Testis (tissue), 2 donors: ENCODE measurements around the gene RTL5.

ENCODE experiments used
- CTCF ChIP-seq, 3 experiments: fragments of 450-650 bp in 2 of 3; fragments of 200-600 bp in 1 of 3; sonication (generic) in 1 of 3; IDR thresholded peaks; one replicate each; pipeline ENCODE4 v1.5.1; 2016 to 2019; ENCODE audit warnings: antibody characterized with exemption in 3 of 3, mild to moderate bottlenecking in 2 of 3, moderate library complexity in 1 of 3
- POLR2A ChIP-seq: fragments of 450-650 bp; IDR thresholded peaks from one replicate; pipeline ENCODE4 v1.6.1; 2017; ENCODE audit warnings: antibody characterized with exemption, mild to moderate bottlenecking, moderate library complexity

- TF ChIP-seq CTCF (IDR thresholded peaks at IDR 0.05) (no peak), POLR2A (no peak)
Measured at GRCh38 chrX:72146527-72146926, 14.8 kb upstream of the RTL5 start.
